K562 (cell line): ENCODE data around the gene RABL6. TPM values are rescaled to one million over a fixed set of nuclear protein-coding genes. Genes with fewer than 3 reads are reported as not detected.
A peak's percentile ranks its signal among the peaks of the same experiment; 100 is the strongest.

Source experiments
- ELF2 ChIP-seq: fragments of 250-450 bp; sonication (Bioruptor Pico); IDR thresholded peaks from 2 replicates; pipeline ENCODE4 v1.5.0; 2021; ENCODE audit warnings: mild to moderate bottlenecking
- LEF1 ChIP-seq: fragments of 450-650 bp; IDR thresholded peaks from 2 replicates; pipeline ENCODE4 v1.6.1; 2016; ENCODE audit warnings: mild to moderate bottlenecking
- NFATC3 ChIP-seq: fragments of 450-650 bp; IDR thresholded peaks from 2 replicates; pipeline ENCODE4 v1.6.1; 2017; ENCODE audit warnings: mild to moderate bottlenecking
- OTX1 ChIP-seq: fragments of 450-650 bp; formaldehyde crosslinking; IDR thresholded peaks from 2 replicates; pipeline ENCODE4 v1.4.0; 2022; ENCODE audit warnings: mild to moderate bottlenecking
- PHB2 ChIP-seq: fragments of 450-650 bp; IDR thresholded peaks from 2 replicates; pipeline ENCODE4 v1.6.1; 2017; ENCODE audit warnings: low read depth
- PRPF4 ChIP-seq: fragments of 200-400 bp; formaldehyde crosslinking; IDR thresholded peaks from one replicate; pipeline ENCODE4 v1.6.1; 2017; ENCODE audit warnings: low read length, low read depth, mild to moderate bottlenecking; ENCODE audit not compliant: insufficient read depth, poor library complexity, severe bottlenecking
- RBFOX2 ChIP-seq: fragments of 200-400 bp; formaldehyde crosslinking; IDR thresholded peaks from 2 replicates; pipeline ENCODE4 v1.6.1; 2017; ENCODE audit warnings: low read depth, mild to moderate bottlenecking, low read length, moderate library complexity
- SAP30 ChIP-seq: fragments of 200-600 bp; sonication (generic); IDR thresholded peaks from 2 replicates; pipeline ENCODE4 v1.6.1; 2012; ENCODE audit warnings: borderline replicate concordance, low read depth, mild to moderate bottlenecking, moderate library complexity, low read length, control low read depth, inconsistent platforms; ENCODE audit not compliant: insufficient read depth, poor library complexity, severe bottlenecking
- SP2 ChIP-seq: IDR thresholded peaks from 2 replicates; pipeline ENCODE4 v1.6.1; 2011; ENCODE audit warnings: mild to moderate bottlenecking, low read depth, low read length, moderate library complexity; ENCODE audit not compliant: poor library complexity, severe bottlenecking; ENCODE audit errors: extremely low read depth
- ZC3H4 ChIP-seq: sonication (generic); formaldehyde crosslinking; IDR thresholded peaks from 2 replicates; pipeline ENCODE4 v1.9.0; 2021; ENCODE audit warnings: missing genetic modification reagents, borderline replicate concordance
- ZEB2 ChIP-seq: fragments of 450-650 bp; IDR thresholded peaks from 2 replicates; pipeline ENCODE4 v1.6.1; 2016
- ZKSCAN3 ChIP-seq: fragments of 250-450 bp; sonication (Bioruptor Pico); IDR thresholded peaks from 2 replicates; pipeline ENCODE4 v1.4.0; 2020
- ZNF140 ChIP-seq: fragments of 250-450 bp; sonication (Bioruptor Pico); IDR thresholded peaks from 2 replicates; pipeline ENCODE4 v1.8.0; 2021; ENCODE audit warnings: moderate library complexity, mild to moderate bottlenecking, inconsistent platforms
- ZNF174 ChIP-seq: fragments of 250-450 bp; sonication (Bioruptor Pico); IDR thresholded peaks from 2 replicates; pipeline ENCODE4 v1.4.0; 2020; ENCODE audit warnings: mild to moderate bottlenecking
- ZNF282 ChIP-seq: sonication (generic); formaldehyde crosslinking; IDR thresholded peaks from 2 replicates; pipeline ENCODE4 v1.8.1; 2023; ENCODE audit warnings: missing genetic modification reagents
- ZNF384 ChIP-seq: IDR thresholded peaks from 2 replicates; pipeline ENCODE4 v1.6.1; 2012; ENCODE audit warnings: low read depth, low read length, improper control_type of control experiment
- ZNF717 ChIP-seq: fragments of 250-450 bp; sonication (Bioruptor Pico); IDR thresholded peaks from 2 replicates; pipeline ENCODE4 v1.5.0; 2021
- polyA plus RNA-seq, 8 experiments: library from polyadenylated mRNA; depleted of rRNA in 4 of 8; stranded (reverse) in 5 of 8; unstranded in 3 of 8; fragments of >200 nt; fragmentation: Nextera tagmentation in 2 of 8; fragmentation: Illumina TruSeq in 1 of 8; extraction: Ambion mirVana in 2 of 8; extraction: Trizol in 1 of 8; gene quantifications; 2 replicates each; pipeline versions ENCODE4 v1.2.1 to v1.2.3, GENCODE V29; 2011 to 2014; ENCODE audit warnings: inconsistent platforms in 1 of 8, missing spikeins in 1 of 8
- total RNA-seq, 7 experiments: library from RNA; depleted of rRNA in 6 of 7; stranded (reverse); fragments of >200 nt in 6 of 7; fragmentation: Illumina TruSeq in 2 of 7; extraction: Trizol in 2 of 7; gene quantifications; 2 replicates each; pipeline versions ENCODE4 v1.2.1 to v1.2.3, GENCODE V29; 2011 to 2021; ENCODE audit warnings: low replicate concordance in 1 of 7
- TF ChIP-seq, protein P1 (sequence below), 2 experiments: fragments of 250-450 bp in 1 of 2; fragments of 450-650 bp in 1 of 2; sonication (Bioruptor Pico) in 1 of 2; IDR thresholded peaks; 2 replicates each; pipeline versions ENCODE4 v1.6.1 to v1.8.0; 2016 to 2021; ENCODE audit warnings: mild to moderate bottlenecking in 2 of 2, moderate library complexity in 2 of 2, missing compliant biosample characterization in 1 of 2, missing genetic modification characterization in 1 of 2
- TF ChIP-seq, protein P2 (sequence below): fragments of 450-650 bp; IDR thresholded peaks from 2 replicates; pipeline ENCODE4 v1.6.1; 2016; ENCODE audit warnings: borderline replicate concordance
- TF ChIP-seq, protein P3 (sequence below): IDR thresholded peaks from 2 replicates; pipeline ENCODE4 v1.6.1; 2011; ENCODE audit not compliant: insufficient read length; ENCODE audit errors: extremely low read depth
- TF ChIP-seq, protein P4 (sequence below): sonication (generic); formaldehyde crosslinking; IDR thresholded peaks from 2 replicates; pipeline ENCODE4 v1.8.0; 2022; ENCODE audit warnings: mild to moderate bottlenecking, missing genetic modification reagents

Gene RABL6
- total and polyA plus RNA-seq, 9 of the 15 experiments (the other 6 are each of a cell fraction or from before 2014, with no cell fraction given): 5.6 to 181 (median 84.5) TPM

DNA sequence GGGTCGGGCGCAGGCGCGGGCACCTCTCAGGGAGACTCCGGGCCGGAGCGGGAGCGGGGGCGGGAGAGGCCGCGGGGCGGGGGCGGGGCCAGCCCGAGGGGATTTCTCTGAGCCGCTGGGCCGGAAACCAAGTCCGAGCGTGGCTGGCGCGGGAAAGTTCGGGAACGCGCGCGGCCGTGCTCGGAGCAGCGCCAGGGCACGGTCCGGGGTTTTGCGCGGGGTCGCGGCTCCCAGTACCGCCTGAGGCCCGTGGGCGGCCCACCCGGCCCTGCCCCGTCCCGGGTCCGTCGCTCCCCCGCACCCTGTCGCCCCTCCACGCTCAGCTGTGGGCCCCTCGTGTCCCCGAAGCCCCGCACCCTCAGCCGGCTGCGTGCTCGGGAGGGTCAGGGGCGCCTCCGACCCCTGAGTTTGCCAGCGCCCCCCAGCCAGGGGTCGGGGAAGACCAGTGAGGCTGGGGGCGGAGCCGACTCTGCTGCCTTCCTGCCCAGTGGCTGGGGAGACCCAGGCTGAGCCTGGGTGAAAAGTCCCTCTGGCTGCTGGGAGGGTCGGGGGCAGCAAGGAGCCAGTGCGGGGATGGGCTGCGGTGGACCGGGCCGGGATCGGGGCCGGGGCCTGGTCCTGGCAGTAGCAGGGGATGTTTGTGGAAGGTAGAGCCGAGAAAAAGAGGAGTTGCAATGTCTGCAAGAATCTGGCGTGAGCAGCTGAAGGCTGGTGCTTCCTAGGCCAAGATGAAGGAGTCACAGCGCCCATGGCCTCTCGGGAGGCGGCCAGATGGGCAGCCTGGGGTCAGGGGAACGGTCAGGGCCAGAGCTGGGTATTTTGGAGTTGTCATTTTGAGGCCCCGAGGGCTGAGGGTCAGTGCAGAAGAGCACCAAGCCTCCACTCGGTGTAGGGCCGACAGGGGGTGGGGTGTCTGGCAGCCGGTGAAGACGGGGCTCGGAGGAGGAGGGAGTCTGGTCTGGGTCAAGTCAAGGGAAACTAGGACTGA is 79.2 kb downstream of the RABL6 start (continued):
- TF ChIP-seq ZKSCAN3 (no peak), ZNF282 (CRISPR knock-in tag) (0 out of 2 replicates have a peak, but pooled peaks have one; percentile 30), RBFOX2 (peak; percentile 3), ZNF384 (no peak), LEF1 (no peak), ZNF717 (0 out of 2 replicates have a peak, but pooled peaks have one; percentile 33), SAP30 (peak; percentile 78), PRPF4 (no peak), ZC3H4 (CRISPR knock-in tag) (no peak), SP2 (no peak), ZEB2 (no peak), NFATC3 (no peak), OTX1 (no peak), ZNF174 (CRISPR knock-in tag) (no peak), ELF2 (CRISPR knock-in tag) (peak; percentile 55; the same call in 1 of the 2 replicates), ZNF140 (no peak), PHB2 (no peak)
- TF ChIP-seq, protein P1, sequence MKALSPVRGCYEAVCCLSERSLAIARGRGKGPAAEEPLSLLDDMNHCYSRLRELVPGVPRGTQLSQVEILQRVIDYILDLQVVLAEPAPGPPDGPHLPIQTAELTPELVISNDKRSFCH (CRISPR knock-in tag; IDR thresholded peaks at IDR 0.05): no peak
- TF ChIP-seq, protein P1 (tag; IDR thresholded peaks at IDR 0.05): no peak
- TF ChIP-seq, protein P2, sequence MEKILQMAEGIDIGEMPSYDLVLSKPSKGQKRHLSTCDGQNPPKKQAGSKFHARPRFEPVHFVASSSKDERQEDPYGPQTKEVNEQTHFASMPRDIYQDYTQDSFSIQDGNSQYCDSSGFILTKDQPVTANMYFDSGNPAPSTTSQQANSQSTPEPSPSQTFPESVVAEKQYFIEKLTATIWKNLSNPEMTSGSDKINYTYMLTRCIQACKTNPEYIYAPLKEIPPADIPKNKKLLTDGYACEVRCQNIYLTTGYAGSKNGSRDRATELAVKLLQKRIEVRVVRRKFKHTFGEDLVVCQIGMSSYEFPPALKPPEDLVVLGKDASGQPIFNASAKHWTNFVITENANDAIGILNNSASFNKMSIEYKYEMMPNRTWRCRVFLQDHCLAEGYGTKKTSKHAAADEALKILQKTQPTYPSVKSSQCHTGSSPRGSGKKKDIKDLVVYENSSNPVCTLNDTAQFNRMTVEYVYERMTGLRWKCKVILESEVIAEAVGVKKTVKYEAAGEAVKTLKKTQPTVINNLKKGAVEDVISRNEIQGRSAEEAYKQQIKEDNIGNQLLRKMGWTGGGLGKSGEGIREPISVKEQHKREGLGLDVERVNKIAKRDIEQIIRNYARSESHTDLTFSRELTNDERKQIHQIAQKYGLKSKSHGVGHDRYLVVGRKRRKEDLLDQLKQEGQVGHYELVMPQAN: peak; percentile 67; the same call in 1 of the 2 replicates
- TF ChIP-seq, protein P3, sequence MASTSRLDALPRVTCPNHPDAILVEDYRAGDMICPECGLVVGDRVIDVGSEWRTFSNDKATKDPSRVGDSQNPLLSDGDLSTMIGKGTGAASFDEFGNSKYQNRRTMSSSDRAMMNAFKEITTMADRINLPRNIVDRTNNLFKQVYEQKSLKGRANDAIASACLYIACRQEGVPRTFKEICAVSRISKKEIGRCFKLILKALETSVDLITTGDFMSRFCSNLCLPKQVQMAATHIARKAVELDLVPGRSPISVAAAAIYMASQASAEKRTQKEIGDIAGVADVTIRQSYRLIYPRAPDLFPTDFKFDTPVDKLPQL: no peak
- TF ChIP-seq, protein P4, sequence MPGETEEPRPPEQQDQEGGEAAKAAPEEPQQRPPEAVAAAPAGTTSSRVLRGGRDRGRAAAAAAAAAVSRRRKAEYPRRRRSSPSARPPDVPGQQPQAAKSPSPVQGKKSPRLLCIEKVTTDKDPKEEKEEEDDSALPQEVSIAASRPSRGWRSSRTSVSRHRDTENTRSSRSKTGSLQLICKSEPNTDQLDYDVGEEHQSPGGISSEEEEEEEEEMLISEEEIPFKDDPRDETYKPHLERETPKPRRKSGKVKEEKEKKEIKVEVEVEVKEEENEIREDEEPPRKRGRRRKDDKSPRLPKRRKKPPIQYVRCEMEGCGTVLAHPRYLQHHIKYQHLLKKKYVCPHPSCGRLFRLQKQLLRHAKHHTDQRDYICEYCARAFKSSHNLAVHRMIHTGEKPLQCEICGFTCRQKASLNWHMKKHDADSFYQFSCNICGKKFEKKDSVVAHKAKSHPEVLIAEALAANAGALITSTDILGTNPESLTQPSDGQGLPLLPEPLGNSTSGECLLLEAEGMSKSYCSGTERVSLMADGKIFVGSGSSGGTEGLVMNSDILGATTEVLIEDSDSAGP (CRISPR knock-in tag): no peak
